HG02588 (cell line): ENCODE data around the gene MCOLN3.
"Not testable (repeated sequence)": the region's sequence is repeated elsewhere in the genome, so short reads cannot be mapped to it uniquely, and the experiment has no call there.

Source experiments
- ATAC-seq: cut with Tn5 transposase; IDR thresholded peaks from one replicate; pipeline ENCODE4 v1.9.1; 2021; ENCODE audit warnings: mild to moderate bottlenecking, moderate library complexity; ENCODE audit not compliant: unreplicated experiment

MCOLN3 gene

GRCh38 chr1:85054664-85055063, 6.4 kb upstream of the MCOLN3 start:
- ATAC-seq, result no peak

- ATAC-seq, result no peak
These were observed 1.5 kb upstream of the MCOLN3 start for GRCh38 chr1:85049735-85050166.

- ATAC-seq, result peak; percentile 52
These were observed 616 bp downstream of the MCOLN3 start for GRCh38 chr1:85047472-85048295.

GRCh38 chr1:85047144-85047471, 1.2 kb downstream of the MCOLN3 start:
- ATAC-seq, result no peak

GRCh38 chr1:85042413-85042812, 5.9 kb downstream of the MCOLN3 start:
- ATAC-seq, result no peak

- ATAC-seq, result no peak
These were observed 6.5 kb downstream of the MCOLN3 start for GRCh38 chr1:85041793-85042192.

GRCh38 chr1:85033221-85033620, 15.1 kb downstream of the MCOLN3 start:
- no peak for ATAC-seq

- no peak for ATAC-seq
These were observed 17.8 kb downstream of the MCOLN3 start for GRCh38 chr1:85030536-85030935.

- ATAC-seq, result no peak
These were observed 20.1 kb downstream of the MCOLN3 start for GRCh38 chr1:85028151-85028550.

GRCh38 chr1:85027242-85027983, 20.9 kb downstream of the MCOLN3 start:
- ATAC-seq, result peak; percentile 89

GRCh38 chr1:85025940-85026339, 22.4 kb downstream of the MCOLN3 start:
- ATAC-seq, result no peak

- ATAC-seq, result no peak
These were observed 23.6 kb downstream of the MCOLN3 start for GRCh38 chr1:85024736-85025135.

- ATAC-seq, result no peak
These were observed 25.6 kb downstream of the MCOLN3 start for GRCh38 chr1:85022700-85023099.

GRCh38 chr1:85019994-85020393, 28.3 kb downstream of the MCOLN3 start:
- no peak for ATAC-seq

GRCh38 chr1:85015826-85016225, 32.5 kb downstream of the MCOLN3 start:
- ATAC-seq, result no peak

GRCh38 chr1:85005641-85006040, 42.7 kb downstream of the MCOLN3 start:
- ATAC-seq, result not testable (repeated sequence)

GRCh38 chr1:85001742-85002141, 46.6 kb downstream of the MCOLN3 start:
- no peak for ATAC-seq

GRCh38 chr1:84998642-84999280, 49.5 kb downstream of the MCOLN3 start:
- ATAC-seq, result peak; percentile 32

GRCh38 chr1:84997667-84998600, 50.4 kb downstream of the MCOLN3 start:
- ATAC-seq, result no peak

GRCh38 chr1:84996846-84997666, 51.2 kb downstream of the MCOLN3 start, which contains the start of gene MCOLN2:
TSS of gene MCOLN2 (minus strand) at chr1:84997113. CDS start at chr1:84996872, 241 bp downstream.
- ATAC-seq, result peak; percentile 49
